Duodenal mucosa (tissue), 2 donors: ENCODE data around the gene DTNBP1.
A peak's percentile ranks its signal among the peaks of the same experiment; 100 is the strongest.

Experiments
- H3K27ac ChIP-seq: one replicate; pipeline ENCODE4 v1.7.0; 2013; ENCODE audit warnings: low read depth, low read length
- H3K27me3 ChIP-seq, 2 donors: one replicate each; pipeline ENCODE4 v1.7.0; 2013; ENCODE audit warnings: low read length in 2 of 2, control low read depth in 1 of 2; ENCODE audit not compliant: insufficient read depth in 2 of 2, control insufficient read depth in 1 of 2
- H3K36me3 ChIP-seq, 2 donors: one replicate each; pipeline ENCODE4 v1.7.0; 2013; ENCODE audit warnings: low read length in 2 of 2, control low read depth in 1 of 2; ENCODE audit not compliant: insufficient read depth in 2 of 2, control insufficient read depth in 1 of 2
- H3K4me1 ChIP-seq, 2 donors: one replicate each; pipeline ENCODE4 v1.7.0; 2013; ENCODE audit warnings: low read length in 2 of 2, control low read depth in 1 of 2; ENCODE audit not compliant: insufficient read depth in 2 of 2, control insufficient read depth in 1 of 2
- H3K4me3 ChIP-seq, 2 donors: one replicate each; pipeline ENCODE4 v1.7.0; 2013; ENCODE audit warnings: low read length in 2 of 2, low read depth in 1 of 2
- H3K9ac ChIP-seq, 2 donors: one replicate each; pipeline ENCODE4 v1.7.0; 2013; ENCODE audit warnings: low read length in 2 of 2, low read depth in 1 of 2
- H3K9me3 ChIP-seq, 2 donors: one replicate each; pipeline ENCODE4 v1.7.0; 2013; ENCODE audit warnings: low read length in 2 of 2, control low read depth in 1 of 2; ENCODE audit not compliant: control insufficient read depth in 1 of 2

The DTNBP1 gene, protein sequence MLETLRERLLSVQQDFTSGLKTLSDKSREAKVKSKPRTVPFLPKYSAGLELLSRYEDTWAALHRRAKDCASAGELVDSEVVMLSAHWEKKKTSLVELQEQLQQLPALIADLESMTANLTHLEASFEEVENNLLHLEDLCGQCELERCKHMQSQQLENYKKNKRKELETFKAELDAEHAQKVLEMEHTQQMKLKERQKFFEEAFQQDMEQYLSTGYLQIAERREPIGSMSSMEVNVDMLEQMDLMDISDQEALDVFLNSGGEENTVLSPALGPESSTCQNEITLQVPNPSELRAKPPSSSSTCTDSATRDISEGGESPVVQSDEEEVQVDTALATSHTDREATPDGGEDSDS

GRCh38 chr6:15662326-15663129, at the start of gene DTNBP1:
DTNBP1 (minus strand) TSS chr6:15663028; CDS start chr6:15662869, 159 bp downstream.
- Histone ChIP-seq H3K4me1 (peaks cover 5 to 7% of the 10 kb centered on the region in 2 donors), H3K27me3 (no peaks in the 10 kb centered on the region), H3K27ac (peak within 1 kb of the TSS; percentile 64), H3K4me3 (peak within 1 kb of the TSS; percentile 88 to 89), H3K9me3 (no peaks in the 10 kb centered on the region), H3K36me3 (no peaks in the 10 kb centered on the region), H3K9ac (peak within 1 kb of the TSS; percentile 65 to 80)

GRCh38 chr6:15709651-15710269, 46.9 kb upstream of the DTNBP1 start:
- Histone ChIP-seq H3K4me3 (no peak overlapping the region), H3K9ac (no peak overlapping the region), H3K27ac (no peak overlapping the region), H3K27me3 (no peaks in the 10 kb centered on the region), H3K4me1 (no peaks in the 10 kb centered on the region), H3K9me3 (no peaks in the 10 kb centered on the region), H3K36me3 (no peaks in the 10 kb centered on the region)

GRCh38 chr6:15708231-15708630, 45.4 kb upstream of the DTNBP1 start:
- Histone ChIP-seq H3K9ac (no peak overlapping the region), H3K27me3 (no peaks in the 10 kb centered on the region), H3K4me1 (no peaks in the 10 kb centered on the region), H3K9me3 (peaks cover 0 to 5% of the 10 kb centered on the region in 2 donors), H3K27ac (no peak overlapping the region), H3K4me3 (no peak overlapping the region), H3K36me3 (no peaks in the 10 kb centered on the region)

DNA sequence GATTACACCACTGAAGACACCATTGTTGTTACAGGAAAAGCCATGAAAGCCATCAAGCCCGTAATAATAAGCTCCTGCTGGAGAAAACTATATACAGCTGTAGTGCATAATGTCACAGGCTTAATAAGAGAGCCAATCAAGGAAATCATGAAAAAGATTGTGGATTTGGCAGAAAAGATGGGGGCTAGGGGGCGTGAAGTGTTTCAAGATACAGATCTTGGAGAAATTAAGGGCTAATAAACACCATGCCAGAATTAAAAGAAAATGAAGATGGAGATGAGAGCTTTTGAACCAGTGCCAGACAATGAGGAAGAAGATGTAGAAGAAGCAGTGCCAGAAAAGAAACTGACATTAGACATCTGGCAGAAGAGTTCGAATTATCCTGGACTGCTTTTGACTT, 43.2 kb upstream of the DTNBP1 start:
- Histone ChIP-seq H3K36me3 (no peaks in the 10 kb centered on the region), H3K9ac (no peak overlapping the region), H3K4me3 (no peak overlapping the region), H3K27ac (no peak overlapping the region), H3K4me1 (no peaks in the 10 kb centered on the region), H3K9me3 (peaks cover 0 to 6% of the 10 kb centered on the region in 2 donors), H3K27me3 (no peaks in the 10 kb centered on the region)

GRCh38 chr6:15698471-15698870, 35.6 kb upstream of the DTNBP1 start:
- no peak overlapping the region for H3K9ac ChIP-seq
- no peak overlapping the region for H3K27ac ChIP-seq
- H3K9me3 ChIP-seq, result peaks cover 0 to 3% of the 10 kb centered on the region in 2 donors
- H3K4me3 ChIP-seq, result no peak overlapping the region
- H3K36me3 ChIP-seq, result no peaks in the 10 kb centered on the region
- no peaks in the 10 kb centered on the region for H3K27me3 ChIP-seq
- H3K4me1 ChIP-seq, result no peaks in the 10 kb centered on the region

DNA sequence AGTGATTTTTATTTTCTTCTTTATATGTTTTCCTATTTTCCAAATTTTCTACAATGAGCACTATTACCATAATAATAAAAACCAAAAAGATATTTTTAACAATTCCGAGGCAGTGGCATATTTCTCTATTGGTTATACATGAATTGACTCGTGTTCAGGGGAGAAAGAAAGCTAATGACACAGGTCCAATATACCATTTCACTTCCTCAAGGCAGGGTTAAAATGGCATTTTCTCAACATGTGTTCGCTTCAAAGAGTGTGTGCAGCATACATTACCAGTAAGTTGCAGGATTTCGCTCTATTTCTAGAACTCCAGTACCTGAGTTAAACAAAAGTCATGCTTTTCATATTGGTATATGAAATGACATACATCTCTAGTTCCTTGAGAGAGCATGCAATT, 35.1 kb upstream of the DTNBP1 start:
- H3K27me3 ChIP-seq, result no peaks in the 10 kb centered on the region
- no peak overlapping the region for H3K9ac ChIP-seq
- no peaks in the 10 kb centered on the region for H3K36me3 ChIP-seq
- no peak overlapping the region for H3K4me3 ChIP-seq
- H3K27ac ChIP-seq, result no peak overlapping the region
- no peaks in the 10 kb centered on the region for H3K9me3 ChIP-seq
- no peaks in the 10 kb centered on the region for H3K4me1 ChIP-seq

GRCh38 chr6:15691250-15691869, 28.5 kb upstream of the DTNBP1 start:
- Histone ChIP-seq H3K36me3 (no peaks in the 10 kb centered on the region), H3K9ac (peak overlapping the region in 1 of 2 donors; percentile 33), H3K9me3 (no peaks in the 10 kb centered on the region), H3K27me3 (no peaks in the 10 kb centered on the region), H3K27ac (no peak overlapping the region), H3K4me1 (peaks cover 12 to 14% of the 10 kb centered on the region in 2 donors), H3K4me3 (peak overlapping the region; percentile 3 to 51)

- Histone ChIP-seq H3K36me3 (no peaks in the 10 kb centered on the region), H3K9ac (no peak overlapping the region), H3K27ac (no peak overlapping the region), H3K27me3 (no peaks in the 10 kb centered on the region), H3K4me3 (peak overlapping the region in 1 of 2 donors; percentile 51), H3K9me3 (no peaks in the 10 kb centered on the region), H3K4me1 (peaks cover 12 to 14% of the 10 kb centered on the region in 2 donors)
These were observed 27.7 kb upstream of the DTNBP1 start for GRCh38 chr6:15690510-15690909.

DNA sequence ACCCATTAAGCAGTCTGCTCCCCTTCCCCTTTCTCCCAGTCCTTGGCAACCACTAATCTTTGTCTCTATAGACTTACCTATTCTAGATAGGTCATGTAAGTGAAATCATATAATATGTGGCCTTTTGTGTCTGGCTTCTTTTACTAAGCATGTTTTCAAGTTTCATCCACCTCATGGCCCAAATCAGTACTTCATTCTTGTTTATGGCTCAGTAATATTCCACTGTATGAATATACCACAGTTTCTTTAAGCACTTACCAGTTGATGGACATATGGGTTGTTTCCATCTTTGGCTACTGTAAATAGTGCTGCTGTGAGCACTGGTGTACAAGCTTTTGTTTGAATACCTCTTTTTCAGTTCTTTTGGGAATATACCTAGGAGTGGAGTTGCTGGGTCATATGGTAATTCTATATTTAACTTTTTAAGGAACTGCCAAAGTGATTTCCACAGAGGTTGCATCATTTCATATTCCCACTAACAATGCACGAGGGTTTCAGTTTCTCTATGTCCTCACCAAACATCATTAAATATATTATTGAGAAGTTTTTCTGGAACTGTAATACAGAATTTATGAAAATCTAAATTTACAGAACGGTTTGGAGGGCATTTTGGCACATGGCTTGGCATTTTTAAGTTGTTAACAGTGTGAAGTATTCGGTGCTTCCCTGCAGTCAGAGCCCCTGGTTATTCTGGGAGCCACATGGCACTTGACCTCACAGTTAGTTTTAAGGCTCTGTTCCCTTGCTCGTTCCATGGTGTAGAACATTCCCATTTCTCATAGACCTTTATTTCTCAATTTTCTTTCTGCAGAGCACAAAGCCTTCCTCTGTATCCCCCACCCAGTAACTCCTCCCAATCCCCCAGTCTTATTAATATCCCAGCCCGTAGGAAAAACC, 27.0 kb upstream of the DTNBP1 start:
- no peak overlapping the region for H3K9ac ChIP-seq
- H3K27me3 ChIP-seq, result no peaks in the 10 kb centered on the region
- H3K4me3 ChIP-seq, result no peak overlapping the region
- peaks cover 12 to 14% of the 10 kb centered on the region in 2 donors for H3K4me1 ChIP-seq
- no peak overlapping the region for H3K27ac ChIP-seq
- H3K9me3 ChIP-seq, result no peaks in the 10 kb centered on the region
- H3K36me3 ChIP-seq, result no peaks in the 10 kb centered on the region
